Natural killer cell treated with Interleukin-12 subunit alpha and Interleukin-12 subunit beta and Interleukin-15 and Interleukin-18, amount 100 ng/mL, for 72 hours (primary cell): ENCODE measurements around the gene TTC31. TPM values are rescaled to one million over a fixed set of nuclear protein-coding genes. Genes with fewer than 3 reads are reported as not detected.
"Not testable (repeated sequence)": the region's sequence is repeated elsewhere in the genome, so short reads cannot be mapped to it uniquely, and the experiment has no call there.

Source experiments
- ATAC-seq, 2 donors: fragments of 150-1000 bp; cut with Tn5 transposase in 1 of 2; sonication (Bioruptor Pico), chemical (Tn5 transposase) in 1 of 2; 2 replicates each; pipeline ENCODE4 v1.10.0; 2021
- DNase-seq: peaks from one replicate; pipeline ENCODE4 v3.0.0; 2022; ENCODE audit warnings: low spot score
- H3K27ac Mint-ChIP-seq, 2 donors: 1 replicate in 1 of 2; 2 replicates in 1 of 2; pipeline ENCODE4 v1.8.0; 2022; ENCODE audit warnings: mixed read lengths in 2 of 2, mild to moderate bottlenecking in 1 of 2, moderate library complexity in 1 of 2
- H3K27me3 Mint-ChIP-seq, 2 donors: 1 replicate in 1 of 2; 2 replicates in 1 of 2; pipeline ENCODE4 v1.8.0; 2022; ENCODE audit warnings: mixed read lengths in 2 of 2
- H3K36me3 Mint-ChIP-seq: one replicate; pipeline ENCODE4 v1.8.0; 2022; ENCODE audit warnings: mixed read lengths
- H3K4me1 Mint-ChIP-seq, 2 donors: 1 replicate in 1 of 2; 2 replicates in 1 of 2; pipeline ENCODE4 v1.8.0; 2022; ENCODE audit warnings: low read depth in 2 of 2, mixed read lengths in 2 of 2, mild to moderate bottlenecking in 1 of 2
- H3K4me3 Mint-ChIP-seq: one replicate; pipeline ENCODE4 v1.8.0; 2022; ENCODE audit warnings: mixed read lengths
- H3K9me3 Mint-ChIP-seq: 2 replicates; pipeline ENCODE4 v1.8.0; 2022; ENCODE audit warnings: mixed read lengths
- total RNA-seq, 2 donors: library from RNA; stranded (reverse); gene quantifications; one replicate each; pipeline ENCODE4 v1.2.3, GENCODE V29; 2022

The TTC31 gene
- total RNA-seq, 2 donors from 2014 or later, result 42.8 to 49.0 TPM

- no peaks in the 10 kb centered on the region for H3K36me3 Mint-ChIP-seq
- no peak overlapping the region for H3K4me3 Mint-ChIP-seq
- H3K9me3 Mint-ChIP-seq, result no peaks in the 10 kb centered on the region
- peaks cover 0 to 2% of the 10 kb centered on the region in 2 donors for H3K27me3 Mint-ChIP-seq
- DNase-seq (no peak), ATAC-seq (no peak)
- peaks cover 5 to 13% of the 10 kb centered on the region in 2 donors for H3K4me1 Mint-ChIP-seq
- H3K27ac Mint-ChIP-seq, result no peak overlapping the region
These were observed 38.2 kb upstream of the TTC31 start for GRCh38 chr2:74444498-74445318.

DNA sequence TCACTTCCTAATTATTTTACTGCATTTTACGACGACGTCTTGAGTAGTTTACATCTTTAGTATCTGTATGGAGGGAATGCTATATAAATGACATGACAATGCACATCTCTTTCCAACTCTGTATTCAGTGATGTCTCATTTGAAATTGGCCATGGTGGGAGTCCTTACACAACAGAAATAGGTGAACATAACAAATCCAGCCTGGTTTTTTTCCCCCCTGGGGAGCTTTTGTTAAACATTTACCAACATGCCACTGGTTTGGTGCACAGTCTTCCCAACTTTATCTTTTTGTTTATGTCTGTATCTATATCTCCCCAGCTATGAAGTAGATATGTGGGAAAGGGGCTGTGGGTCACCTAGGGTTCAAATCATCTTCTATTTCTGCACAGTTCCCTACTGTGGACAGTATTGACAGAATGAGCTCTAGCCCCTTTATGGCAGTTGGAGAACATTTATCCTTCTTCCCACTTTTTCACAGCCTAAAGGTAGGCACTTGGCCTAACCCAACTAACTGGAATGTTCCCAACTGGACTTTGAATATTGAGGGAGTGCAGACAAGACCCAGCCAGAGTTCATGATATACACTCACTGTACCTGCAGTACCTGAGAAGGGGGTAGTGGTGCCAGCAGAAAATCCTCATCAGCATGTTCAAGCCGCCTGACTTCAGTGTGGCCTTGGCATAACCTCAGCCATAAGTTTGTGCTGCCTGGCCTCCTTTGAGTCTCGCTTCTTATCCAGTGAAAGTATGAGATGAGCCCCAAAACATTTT lies 35.5 kb upstream of the TTC31 start:
- Mint-ChIP-seq H3K4me1 (peaks cover 4 to 5% of the 10 kb centered on the region in 2 donors), H3K4me3 (no peak overlapping the region), H3K9me3 (no peaks in the 10 kb centered on the region), H3K27me3 (peaks cover 0 to 2% of the 10 kb centered on the region in 2 donors), H3K27ac (no peak overlapping the region), H3K36me3 (no peaks in the 10 kb centered on the region)
- ATAC-seq (no peak), DNase-seq (no peak)

DNA sequence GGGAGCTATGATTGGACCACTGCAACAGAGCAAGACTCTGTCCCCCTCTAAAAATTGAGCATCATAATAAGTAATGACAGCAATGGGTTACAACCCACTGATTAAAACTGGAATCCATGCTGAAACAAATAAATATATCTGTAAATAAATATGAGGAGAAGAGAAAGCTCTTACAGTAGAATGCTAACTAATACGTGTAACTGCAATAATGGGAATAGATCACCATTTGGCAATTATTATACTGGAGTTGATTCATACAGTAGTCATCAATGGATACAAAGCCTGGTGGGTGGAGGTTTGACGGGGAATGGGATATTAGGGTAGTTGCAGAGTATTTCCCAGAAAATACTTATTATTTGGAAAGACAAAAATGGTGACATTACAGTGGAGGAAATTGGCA lies 34.1 kb upstream of the TTC31 start:
- Mint-ChIP-seq H3K9me3 (no peaks in the 10 kb centered on the region), H3K4me1 (peaks cover 12 to 14% of the 10 kb centered on the region in 2 donors), H3K27ac (no peak overlapping the region), H3K4me3 (no peak overlapping the region), H3K36me3 (no peaks in the 10 kb centered on the region), H3K27me3 (peaks cover 0 to 2% of the 10 kb centered on the region in 2 donors)
- ATAC-seq (no peak), DNase-seq (no peak)

DNA sequence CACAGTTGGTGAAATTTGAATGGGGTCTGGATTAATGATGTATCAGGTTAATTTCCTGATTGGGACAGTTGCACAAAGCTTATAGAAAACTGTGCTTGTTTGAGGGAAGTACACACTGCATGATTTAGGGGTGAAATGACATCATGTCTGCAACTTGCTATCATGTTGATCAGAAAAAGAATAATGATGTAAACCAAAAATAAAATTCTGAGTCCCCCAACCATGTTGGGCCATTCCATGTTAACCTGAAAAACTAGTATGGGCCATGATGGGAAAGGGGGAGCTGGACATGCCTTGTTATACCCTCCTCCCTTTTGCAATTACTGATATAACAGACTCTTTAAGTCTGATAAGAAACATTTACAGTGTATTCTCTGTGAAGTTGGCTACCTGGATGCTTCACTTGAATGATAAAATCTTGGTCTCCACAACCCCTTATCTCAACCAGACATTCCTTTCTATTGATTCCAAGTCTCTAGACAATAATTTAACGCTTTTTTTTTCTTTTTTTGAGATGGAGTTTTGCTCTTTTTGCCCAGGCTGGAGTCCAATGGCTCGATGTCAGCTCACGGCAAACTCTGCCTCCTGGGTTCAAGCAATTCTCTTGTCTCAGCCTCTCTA lies 32.2 kb upstream of the TTC31 start:
- Mint-ChIP-seq H3K27me3 (no peaks in the 10 kb centered on the region), H3K4me1 (peaks cover 25 to 31% of the 10 kb centered on the region in 2 donors), H3K4me3 (no peak overlapping the region), H3K9me3 (no peaks in the 10 kb centered on the region), H3K27ac (peak overlapping the region; percentile 32 to 87), H3K36me3 (no peaks in the 10 kb centered on the region)
- no peak for DNase-seq
- ATAC-seq, result no peak

DNA sequence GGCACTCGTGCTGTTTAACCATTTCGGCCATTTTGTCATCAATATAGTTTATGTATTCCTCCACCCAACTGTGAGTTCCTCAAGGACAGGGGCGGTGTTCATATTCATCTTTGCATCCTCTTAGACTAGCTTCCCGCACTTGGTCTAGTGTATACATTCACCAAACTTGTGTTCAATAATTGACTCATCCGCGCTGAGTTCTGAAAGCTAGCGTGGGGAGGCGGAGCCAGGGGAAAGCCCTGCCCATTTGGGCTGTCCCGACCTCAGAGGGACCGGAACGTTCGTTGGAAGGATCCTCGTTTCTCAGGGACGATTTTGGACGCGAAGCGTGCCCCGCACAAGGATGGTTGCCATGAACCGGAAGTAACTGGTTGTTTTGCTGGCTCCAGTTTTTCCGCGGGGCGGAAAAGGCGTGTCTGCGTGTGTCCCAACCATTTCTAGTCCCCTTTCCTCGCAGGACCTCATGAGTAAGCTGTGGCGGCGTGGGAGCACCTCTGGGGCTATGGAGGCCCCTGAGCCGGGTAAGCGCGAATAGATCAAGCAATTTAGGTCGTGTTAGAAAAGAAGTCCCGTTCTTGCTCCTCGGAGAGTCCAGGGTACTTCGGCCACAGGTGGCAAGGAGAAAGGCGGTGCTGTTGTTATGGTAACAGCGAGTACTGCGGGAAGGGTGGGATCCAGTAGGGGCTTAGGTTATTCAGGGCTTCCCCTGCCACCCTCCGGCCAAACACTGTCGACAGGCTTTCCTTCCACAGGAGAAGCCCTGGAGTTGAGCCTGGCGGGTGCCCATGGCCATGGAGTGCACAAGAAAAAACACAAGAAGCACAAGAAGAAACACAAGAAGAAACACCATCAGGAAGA lies 28.0 kb upstream of the TTC31 start, which contains the start of gene INO80B:
Gene INO80B (plus strand): TSS at position 434 of the 858 bp plus-strand sequence. CDS start 30 bp downstream, at position 464.
- Mint-ChIP-seq H3K4me1 (peaks cover 57 to 71% of the 10 kb centered on the region in 2 donors), H3K9me3 (no peaks in the 10 kb centered on the region), H3K27me3 (no peaks in the 10 kb centered on the region), H3K27ac (peak within 1 kb of the TSS; percentile 91 to 98), H3K36me3 (peaks cover 5% of the 10 kb centered on the region), H3K4me3 (peak within 1 kb of the TSS; percentile 98)
- ATAC-seq (peak; percentile 69 to 80), DNase-seq (peak; percentile 97)

DNA sequence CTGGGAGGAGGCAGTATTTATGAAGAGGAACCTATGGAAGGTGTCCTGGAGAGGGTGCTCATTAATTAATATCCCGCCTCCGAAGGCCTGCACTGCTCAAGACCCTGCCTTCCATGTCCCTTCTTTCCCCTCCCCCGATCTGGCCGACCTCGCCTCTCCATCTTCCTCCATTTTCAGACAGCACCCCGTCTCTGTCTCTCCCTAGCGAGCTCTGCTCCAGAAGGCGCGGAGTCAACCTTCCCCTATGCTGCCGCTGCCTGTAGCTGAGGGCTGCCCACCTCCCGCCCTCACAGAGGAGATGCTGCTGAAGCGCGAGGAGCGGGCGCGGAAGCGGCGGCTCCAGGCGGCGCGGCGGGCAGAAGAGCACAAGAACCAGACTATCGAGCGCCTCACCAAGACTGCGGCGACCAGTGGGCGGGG lies 25.7 kb upstream of the TTC31 start:
- no peaks in the 10 kb centered on the region for H3K27me3 Mint-ChIP-seq
- H3K9me3 Mint-ChIP-seq, result no peaks in the 10 kb centered on the region
- peaks cover 5% of the 10 kb centered on the region for H3K36me3 Mint-ChIP-seq
- peak overlapping the region; percentile 91 to 98 for H3K27ac Mint-ChIP-seq
- no peak for ATAC-seq
- no peak for DNase-seq
- peaks cover 62 to 78% of the 10 kb centered on the region in 2 donors for H3K4me1 Mint-ChIP-seq
- H3K4me3 Mint-ChIP-seq, result peak overlapping the region; percentile 98

- peak overlapping the region; percentile 91 to 98 for H3K27ac Mint-ChIP-seq
- peaks cover 58 to 74% of the 10 kb centered on the region in 2 donors for H3K4me1 Mint-ChIP-seq
- ATAC-seq (peak; percentile 51 to 61), DNase-seq (peak; percentile 87)
- H3K9me3 Mint-ChIP-seq, result no peaks in the 10 kb centered on the region
- peaks cover 5% of the 10 kb centered on the region for H3K36me3 Mint-ChIP-seq
- peak overlapping the region; percentile 98 for H3K4me3 Mint-ChIP-seq
- no peaks in the 10 kb centered on the region for H3K27me3 Mint-ChIP-seq
These were observed 25.2 kb upstream of the TTC31 start for GRCh38 chr2:74457549-74458131.

DNA sequence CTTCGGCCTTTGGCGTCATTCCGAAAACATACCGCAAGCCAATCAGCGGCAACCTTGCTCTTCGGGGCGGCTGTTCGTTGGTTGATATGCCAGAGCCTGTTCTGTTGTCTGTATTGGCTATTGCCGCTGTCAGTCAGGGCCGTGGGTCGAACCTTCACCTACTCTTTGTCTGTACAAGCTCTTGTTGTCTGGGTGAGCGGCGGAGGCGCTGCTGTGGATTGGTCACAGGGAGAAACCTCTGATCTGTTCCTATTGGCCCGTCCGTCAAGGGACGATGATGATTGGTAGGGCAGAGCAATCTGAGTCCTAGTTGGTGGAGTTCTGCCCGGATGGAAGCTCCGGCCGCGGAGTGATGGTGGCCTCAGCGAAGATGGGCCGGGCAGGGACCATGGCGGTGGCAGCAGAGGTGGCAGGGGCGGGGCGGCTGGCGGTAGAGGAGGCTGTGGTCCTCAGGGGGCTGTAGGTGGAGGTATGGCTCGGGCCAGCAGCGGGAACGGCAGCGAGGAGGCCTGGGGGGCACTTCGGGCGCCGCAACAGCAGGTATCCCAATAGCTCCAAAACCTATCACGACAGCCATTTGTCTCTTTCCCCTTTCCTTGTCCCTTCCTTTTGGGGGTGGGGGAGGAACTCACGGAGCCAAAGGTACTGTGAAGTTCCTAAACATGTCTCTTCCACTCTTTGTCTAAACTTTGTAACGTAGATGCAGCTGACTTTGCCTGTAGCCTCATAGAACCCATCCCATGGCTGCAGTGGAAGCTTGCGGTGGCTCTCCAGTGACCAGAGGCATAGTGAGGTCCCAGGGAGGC lies 24.5 kb upstream of the TTC31 start, which contains the start of gene WBP1:
Gene WBP1 (plus strand): TSS at position 307 of the 806 bp plus-strand sequence. CDS start 165 bp downstream, at position 472.
- DNase-seq (peak; percentile 100), ATAC-seq (peak; percentile 92 to 94)
- no peaks in the 10 kb centered on the region for H3K27me3 Mint-ChIP-seq
- H3K27ac Mint-ChIP-seq, result peak within 1 kb of the TSS; percentile 91 to 98
- peak within 1 kb of the TSS; percentile 98 for H3K4me3 Mint-ChIP-seq
- peaks cover 55 to 73% of the 10 kb centered on the region in 2 donors for H3K4me1 Mint-ChIP-seq
- peaks cover 5% of the 10 kb centered on the region for H3K36me3 Mint-ChIP-seq
- no peaks in the 10 kb centered on the region for H3K9me3 Mint-ChIP-seq

GRCh38 chr2:74458938-74459363 lies 23.9 kb upstream of the TTC31 start:
- Mint-ChIP-seq H3K36me3 (peaks cover 5% of the 10 kb centered on the region), H3K4me3 (peak overlapping the region; percentile 98), H3K27ac (peak overlapping the region; percentile 91 to 98), H3K9me3 (no peaks in the 10 kb centered on the region), H3K27me3 (no peaks in the 10 kb centered on the region), H3K4me1 (peaks cover 56 to 73% of the 10 kb centered on the region in 2 donors)
- ATAC-seq, result no peak
- DNase-seq, result no peak

DNA sequence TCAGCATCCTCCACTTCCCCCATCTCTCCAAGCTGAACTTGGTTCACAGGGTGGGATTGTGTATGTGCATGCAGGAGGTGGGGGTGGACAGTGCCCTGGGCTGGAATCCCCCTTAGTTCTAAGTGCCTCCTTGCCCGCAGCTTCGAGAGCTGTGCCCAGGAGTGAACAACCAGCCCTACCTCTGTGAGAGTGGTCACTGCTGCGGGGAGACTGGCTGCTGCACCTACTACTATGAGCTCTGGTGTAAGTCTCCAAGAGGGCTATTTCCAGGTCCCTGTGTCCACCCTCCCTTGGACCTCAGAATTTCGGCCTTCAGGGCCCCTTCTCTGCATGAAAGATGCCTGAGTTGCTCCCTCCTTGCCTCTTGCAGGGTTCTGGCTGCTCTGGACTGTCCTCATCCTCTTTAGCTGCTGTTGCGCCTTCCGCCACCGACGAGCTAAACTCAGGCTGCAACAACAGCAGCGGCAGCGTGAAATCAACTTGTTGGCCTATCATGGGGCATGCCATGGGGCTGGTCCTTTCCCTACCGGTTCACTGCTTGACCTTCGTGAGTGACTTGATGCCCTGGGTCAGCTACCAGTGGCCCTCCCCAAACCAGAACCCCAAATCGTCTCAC lies 23.3 kb upstream of the TTC31 start:
- H3K36me3 Mint-ChIP-seq, H3K27me3 Mint-ChIP-seq, H3K9me3 Mint-ChIP-seq, DNase-seq, ATAC-seq: not testable (repeated sequence)
- Mint-ChIP-seq H3K27ac (peak overlapping the region; percentile 91 to 98), H3K4me1 (peaks cover 52 to 71% of the 10 kb centered on the region in 2 donors), H3K4me3 (peak overlapping the region; percentile 98)

- peak overlapping the region; percentile 91 to 98 for H3K27ac Mint-ChIP-seq
- not testable (repeated sequence) for H3K9me3 Mint-ChIP-seq, ATAC-seq, H3K27me3 Mint-ChIP-seq, H3K36me3 Mint-ChIP-seq, DNase-seq
- H3K4me3 Mint-ChIP-seq, result peak overlapping the region; percentile 98
- peaks cover 47 to 65% of the 10 kb centered on the region in 2 donors for H3K4me1 Mint-ChIP-seq
These were observed 22.7 kb upstream of the TTC31 start for GRCh38 chr2:74460187-74460586.
